ENCODE measurements around the gene TSPAN5.

The TSPAN5 gene

DNA sequence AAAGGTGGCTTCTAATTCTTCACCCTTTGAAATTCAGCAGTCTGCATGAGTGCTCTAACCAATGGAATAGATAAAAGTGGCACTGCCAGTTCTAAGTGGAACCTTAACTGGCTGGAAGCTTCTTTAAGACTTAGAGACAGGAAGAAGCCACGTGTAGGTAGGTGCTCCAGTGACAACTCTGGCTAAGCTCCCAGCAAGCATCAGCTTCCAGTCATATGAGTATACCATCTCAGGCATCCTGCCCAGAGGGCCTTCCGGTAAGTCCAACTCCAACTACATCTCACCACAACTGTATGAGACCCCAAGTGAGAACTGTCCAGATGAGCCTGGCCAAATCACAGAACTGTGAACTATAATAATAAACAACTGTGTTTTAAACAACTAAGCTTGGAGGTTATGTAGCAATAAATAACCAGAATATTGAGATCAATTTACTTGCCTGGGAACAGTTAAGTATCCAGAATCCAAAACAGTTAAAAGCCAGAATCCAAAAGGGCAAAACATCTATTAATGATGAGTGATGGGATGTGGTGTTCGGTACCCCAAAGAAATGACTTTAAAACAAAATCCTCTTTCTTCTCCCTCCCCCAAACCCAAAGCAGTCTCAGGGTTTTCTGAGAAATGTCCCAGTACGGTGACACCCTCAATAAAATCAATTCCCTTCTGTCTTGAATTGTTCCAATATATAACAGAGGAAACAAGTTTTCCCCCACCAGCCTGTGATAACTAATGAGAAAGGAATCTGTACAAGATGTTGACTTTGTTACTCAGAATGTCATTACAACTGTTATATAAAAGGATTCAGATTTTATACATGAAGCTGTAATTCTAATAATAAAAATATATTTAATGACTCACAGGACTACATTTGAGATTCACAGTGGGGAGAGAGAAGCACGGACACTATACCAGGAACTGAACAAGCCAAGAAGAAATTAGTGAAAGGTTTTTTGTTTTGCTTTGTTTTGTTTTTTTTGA, 4.2 kb downstream of the TSPAN5 start:
- TF ChIP-seq, protein P1, sequence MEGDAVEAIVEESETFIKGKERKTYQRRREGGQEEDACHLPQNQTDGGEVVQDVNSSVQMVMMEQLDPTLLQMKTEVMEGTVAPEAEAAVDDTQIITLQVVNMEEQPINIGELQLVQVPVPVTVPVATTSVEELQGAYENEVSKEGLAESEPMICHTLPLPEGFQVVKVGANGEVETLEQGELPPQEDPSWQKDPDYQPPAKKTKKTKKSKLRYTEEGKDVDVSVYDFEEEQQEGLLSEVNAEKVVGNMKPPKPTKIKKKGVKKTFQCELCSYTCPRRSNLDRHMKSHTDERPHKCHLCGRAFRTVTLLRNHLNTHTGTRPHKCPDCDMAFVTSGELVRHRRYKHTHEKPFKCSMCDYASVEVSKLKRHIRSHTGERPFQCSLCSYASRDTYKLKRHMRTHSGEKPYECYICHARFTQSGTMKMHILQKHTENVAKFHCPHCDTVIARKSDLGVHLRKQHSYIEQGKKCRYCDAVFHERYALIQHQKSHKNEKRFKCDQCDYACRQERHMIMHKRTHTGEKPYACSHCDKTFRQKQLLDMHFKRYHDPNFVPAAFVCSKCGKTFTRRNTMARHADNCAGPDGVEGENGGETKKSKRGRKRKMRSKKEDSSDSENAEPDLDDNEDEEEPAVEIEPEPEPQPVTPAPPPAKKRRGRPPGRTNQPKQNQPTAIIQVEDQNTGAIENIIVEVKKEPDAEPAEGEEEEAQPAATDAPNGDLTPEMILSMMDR (IDR thresholded peaks at IDR 0.05), result no peak

DNA sequence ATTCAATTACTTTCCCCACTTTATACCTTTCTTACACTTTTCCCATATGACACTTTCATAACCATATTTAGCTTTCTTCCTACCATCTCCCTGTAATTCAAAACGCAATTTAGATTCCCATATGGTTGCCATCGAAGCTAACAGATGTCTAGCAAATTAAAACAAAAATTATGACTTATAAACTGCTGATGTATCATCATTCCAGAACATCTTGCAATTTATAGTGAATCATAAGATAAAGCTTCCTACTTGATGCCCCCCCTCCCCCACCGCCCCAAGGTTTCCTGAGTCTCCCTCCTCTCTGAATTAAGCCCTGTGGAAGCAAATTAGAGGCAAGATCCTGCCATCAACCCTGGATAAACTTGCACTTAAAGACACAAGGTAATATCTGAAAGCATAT, 5.4 kb downstream of the TSPAN5 start:
- TF ChIP-seq, protein P1 (IDR thresholded peaks at IDR 0.05), result no peak

DNA sequence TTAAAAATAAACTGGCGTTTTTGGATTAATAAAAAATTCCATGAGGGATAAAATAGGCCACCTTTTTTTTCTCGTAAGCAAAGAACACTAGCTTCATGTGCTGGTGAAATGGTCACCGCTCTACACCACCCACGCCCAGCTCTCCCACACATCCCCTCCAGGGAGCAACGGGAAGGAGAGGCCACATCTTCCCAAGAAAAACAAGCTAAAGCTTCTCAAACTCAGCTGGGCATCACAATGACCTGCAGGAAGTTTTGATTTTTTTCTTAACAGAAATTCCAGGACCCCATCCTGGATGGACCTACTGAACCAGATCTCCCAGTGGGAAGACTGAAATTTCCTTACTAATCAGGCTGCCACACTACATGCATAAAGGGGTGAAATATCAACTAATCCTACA, 9.8 kb downstream of the TSPAN5 start:
- TF ChIP-seq, protein P1 (IDR thresholded peaks at IDR 0.05), result no peak

DNA sequence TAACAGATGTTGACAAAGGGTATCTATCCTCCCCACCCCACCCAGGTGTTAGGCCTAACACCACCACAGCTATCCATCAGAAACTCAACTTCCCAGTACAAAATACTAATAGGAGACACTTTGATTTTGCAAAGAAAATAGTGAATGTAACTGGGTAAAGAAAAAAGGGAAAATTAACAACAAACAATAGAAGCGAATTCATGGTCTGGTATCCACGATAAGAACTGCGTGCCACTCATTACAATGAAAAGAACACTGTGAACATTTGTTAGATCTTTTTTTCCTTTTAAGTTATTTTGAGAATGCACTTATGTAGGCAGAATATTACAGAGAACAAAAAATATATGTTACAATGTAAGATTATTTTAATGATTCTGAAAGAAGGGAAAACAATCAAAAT, 12.0 kb downstream of the TSPAN5 start:
- TF ChIP-seq, protein P1 (IDR thresholded peaks at IDR 0.05), result no peak

DNA sequence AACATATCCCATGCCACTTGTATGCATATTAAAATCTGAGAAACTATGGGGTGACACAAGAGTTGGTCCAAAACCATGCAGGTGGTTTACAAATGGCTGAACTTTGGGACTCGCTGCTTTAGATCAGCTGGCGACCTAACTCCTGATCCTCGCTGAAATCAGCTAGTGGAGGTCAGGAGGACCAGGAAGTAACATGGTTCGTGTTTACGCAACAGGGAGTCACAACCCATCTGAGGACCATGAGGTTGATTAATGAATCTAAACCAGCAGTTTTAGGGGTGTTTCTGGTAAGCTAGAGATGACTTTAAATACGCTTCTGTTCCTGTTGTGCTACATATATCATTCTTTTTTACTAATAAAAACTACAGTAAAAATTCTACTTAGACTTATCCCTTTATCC, 12.9 kb downstream of the TSPAN5 start:
- TF ChIP-seq, protein P1 (IDR thresholded peaks at IDR 0.05), result no peak

DNA sequence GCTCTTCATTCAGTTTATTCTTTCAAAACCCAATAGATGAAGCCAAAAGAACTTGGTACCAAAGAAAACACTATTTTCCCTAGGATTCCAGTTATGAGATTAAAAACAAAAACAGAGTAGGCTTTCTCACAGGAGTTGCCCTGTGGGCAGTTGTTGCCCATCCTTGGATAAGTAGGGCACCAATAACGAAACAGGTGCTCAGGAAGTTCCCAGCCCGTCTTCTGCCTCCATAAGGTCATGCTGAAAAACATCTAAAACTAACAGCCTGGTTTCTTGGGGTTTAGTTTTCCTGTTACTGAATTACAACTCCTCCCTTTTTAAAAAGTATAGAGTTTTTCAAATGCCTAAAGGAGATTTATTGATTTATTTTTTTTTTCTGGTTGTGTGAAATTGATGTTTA, 14.7 kb downstream of the TSPAN5 start:
- TF ChIP-seq, protein P1 (IDR thresholded peaks at IDR 0.05), result no peak

DNA sequence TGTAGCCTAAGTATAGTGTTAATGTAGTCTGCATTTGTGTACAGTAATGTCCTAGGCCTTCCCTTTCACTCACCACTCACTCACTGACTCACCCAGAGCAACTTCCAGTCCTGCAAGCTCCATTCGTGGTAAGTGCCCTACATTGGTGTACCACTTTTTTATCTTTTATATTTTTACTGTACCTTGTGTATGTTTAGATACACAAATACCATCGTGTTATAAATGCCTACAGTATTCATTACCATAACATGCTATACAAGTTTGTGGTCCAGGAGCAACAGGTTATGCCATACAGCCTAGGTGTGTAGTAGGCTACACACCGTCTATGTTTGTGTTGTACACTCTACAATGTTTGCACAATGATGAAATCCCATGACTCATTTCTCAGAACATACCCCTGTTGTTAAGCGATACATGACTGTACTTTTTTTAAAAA, 15.4 kb downstream of the TSPAN5 start:
- TF ChIP-seq, protein P1 (IDR thresholded peaks at IDR 0.05), result no peak
